HG02798 (cell line): ENCODE data around the gene TAF3.
"Not testable (repeated sequence)": the region's sequence is repeated elsewhere in the genome, so short reads cannot be mapped to it uniquely, and the experiment has no call there.

Experiments used
- ATAC-seq: cut with Tn5 transposase; IDR thresholded peaks from one replicate; pipeline ENCODE4 v1.9.1; 2021; ENCODE audit warnings: mild to moderate bottlenecking; ENCODE audit not compliant: unreplicated experiment, poor library complexity

TAF3 gene

DNA sequence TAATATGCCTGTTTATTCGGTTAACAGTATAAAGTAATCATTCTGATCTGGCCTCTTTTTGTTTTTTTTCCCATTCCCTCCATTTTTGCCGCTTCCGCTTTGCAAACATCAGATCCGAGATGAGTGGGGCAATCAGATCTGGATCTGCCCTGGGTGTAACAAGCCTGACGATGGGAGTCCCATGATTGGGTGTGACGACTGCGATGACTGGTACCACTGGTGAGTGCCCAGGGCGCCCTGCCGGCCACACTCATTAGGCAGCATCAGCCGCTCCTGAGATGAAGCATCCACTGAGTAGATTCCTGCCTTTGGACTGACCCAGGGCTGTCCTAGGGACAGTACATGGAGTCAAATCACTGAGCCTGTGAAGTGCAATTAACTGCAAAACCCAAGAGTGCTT lies 195.3 kb downstream of the TAF3 start:
- ATAC-seq, result no peak

- ATAC-seq, result no peak
Observed at GRCh38 chr10:8014649-8015048, 196.3 kb downstream of the TAF3 start.

DNA sequence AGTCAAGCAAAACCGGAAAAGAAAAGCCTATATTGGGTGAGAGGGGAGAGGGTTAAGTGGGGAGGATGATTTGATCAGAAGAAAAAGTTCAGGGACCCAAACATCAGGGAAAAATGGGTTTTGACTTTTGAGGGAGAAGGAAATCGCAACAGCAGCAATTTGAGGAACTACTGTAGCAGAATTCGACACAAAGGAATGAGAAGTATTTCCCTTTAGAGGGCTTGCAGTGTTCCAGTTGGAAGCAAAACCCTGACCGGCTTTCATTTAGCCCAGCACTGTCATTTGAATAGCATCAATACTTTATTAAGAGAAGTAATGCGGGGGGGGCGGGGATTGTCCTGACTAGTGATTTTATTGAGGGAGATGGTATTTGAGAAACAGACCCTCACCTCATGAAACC lies 199.0 kb downstream of the TAF3 start:
- ATAC-seq, result no peak

DNA sequence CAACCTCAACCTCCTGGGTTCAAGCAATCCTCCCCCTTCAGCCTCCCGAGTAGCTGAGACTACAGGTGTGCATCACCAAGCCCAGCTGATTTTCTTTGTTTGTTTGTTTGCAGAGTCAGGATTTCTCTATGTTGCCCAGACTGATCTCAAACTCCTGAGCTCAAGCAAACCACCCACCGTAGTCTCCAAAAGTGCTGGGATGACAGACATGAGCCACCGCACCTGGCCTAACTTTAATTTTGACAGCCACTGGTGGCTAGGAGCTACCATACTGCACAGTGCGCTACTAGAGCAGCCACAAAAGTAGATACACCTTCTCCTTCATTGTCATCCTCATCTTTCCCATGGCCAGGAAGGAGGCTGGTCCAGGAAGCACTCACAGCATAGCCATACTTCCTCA lies 205.0 kb downstream of the TAF3 start:
- no peak for ATAC-seq

- no peak for ATAC-seq
Observed at GRCh38 chr10:8023851-8024250, 205.5 kb downstream of the TAF3 start.

GRCh38 chr10:8026349-8027259 lies 208.3 kb downstream of the TAF3 start:
- ATAC-seq, result no peak

DNA sequence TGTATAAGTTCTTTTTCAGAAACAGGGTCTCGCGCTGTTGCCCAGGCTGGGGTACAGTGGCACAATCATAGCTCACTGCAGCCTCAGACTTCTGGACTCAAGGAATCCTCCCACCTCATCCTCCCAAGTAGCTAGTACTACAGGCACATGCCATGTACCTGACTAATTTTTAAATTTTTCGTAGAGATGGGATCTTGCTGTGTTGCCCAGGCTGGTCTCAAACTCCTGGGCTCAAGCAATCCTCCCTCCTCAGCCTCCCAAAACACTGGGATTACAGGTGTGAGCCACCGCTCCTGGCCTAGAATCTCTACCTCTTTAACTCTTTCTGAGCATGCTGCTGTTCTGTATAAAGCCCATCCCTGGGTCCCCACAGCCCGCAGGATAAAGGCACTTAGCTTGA lies 212.9 kb downstream of the TAF3 start:
- ATAC-seq, result not testable (repeated sequence)

DNA sequence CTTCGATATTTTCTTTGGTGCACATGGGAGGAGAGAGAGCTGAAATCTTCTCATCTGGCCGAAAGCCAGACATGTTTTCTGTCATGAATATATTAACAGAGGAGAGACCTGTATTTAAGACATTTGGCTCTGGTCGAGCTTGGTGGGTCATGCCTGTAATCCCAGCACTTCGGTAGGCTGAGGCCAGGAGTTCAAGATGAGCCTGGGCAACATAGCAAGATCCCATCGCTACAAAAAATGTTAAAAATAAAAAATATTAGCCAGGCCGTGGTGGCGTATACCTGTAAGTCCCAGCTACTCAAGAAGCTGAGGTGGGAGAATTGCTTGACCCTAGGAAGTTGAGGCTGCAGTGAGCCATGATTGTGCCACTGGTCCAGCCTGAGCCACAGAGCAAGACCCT lies 214.3 kb downstream of the TAF3 start:
- ATAC-seq, result no peak

DNA sequence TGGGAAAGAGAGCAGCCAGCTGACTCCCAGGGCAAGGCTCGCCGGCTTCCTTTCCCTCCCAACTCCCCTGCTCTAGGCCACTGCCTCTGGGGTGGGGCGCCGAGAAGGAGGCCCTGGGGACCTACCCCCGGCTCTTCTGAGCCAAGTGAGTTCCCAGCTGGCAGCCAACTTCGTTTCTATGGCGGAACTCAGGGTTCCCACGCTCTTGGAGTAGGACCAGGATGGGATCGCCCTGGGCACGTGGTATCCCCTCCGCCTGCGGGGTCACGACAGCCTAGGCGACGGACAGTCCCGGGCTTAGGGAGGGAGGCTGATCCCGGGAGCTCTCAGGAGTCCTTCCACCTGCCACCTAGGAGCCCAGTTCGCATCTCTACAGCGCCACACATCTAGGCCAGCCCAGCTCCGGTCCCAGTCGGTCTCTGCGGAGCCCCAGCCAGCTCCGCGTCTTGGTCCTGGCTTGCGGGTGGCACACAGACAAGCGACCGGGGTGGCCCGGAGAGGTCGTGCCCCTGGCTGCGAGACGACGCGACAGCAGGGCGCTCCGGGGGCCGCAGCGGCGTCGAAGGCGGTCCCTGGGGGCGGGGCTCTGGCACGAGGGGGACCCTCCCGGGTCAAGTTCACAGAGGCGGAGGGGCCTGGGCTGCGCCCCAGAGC lies 215.6 kb downstream of the TAF3 start:
- no peak for ATAC-seq

DNA sequence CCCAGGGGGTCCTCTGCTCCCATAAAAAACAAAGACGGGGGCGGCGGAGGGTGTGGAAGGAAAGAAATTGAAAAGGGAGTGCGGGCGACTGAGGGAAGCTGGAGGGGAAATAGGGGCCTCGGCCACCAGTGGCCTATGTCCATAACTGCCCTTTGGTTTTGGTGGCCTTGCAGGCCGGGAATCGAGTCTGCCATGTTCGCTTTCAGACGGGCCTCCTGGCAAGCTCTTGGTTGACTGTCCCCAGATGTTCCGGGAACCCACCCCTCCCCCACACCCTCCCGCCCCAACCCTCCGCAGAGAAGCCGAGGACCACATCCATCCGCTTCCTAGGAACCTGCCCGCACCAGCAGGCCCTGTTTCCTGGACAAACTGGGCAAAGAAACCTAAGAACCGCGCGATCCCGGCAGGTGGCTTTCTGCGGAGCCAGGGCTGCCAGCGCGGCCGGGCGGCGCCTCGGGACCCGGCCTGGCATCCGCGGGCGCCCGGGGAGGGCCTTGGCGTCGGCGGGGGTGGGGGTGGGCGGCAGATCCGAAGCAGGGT lies 216.2 kb downstream of the TAF3 start:
- no peak for ATAC-seq

DNA sequence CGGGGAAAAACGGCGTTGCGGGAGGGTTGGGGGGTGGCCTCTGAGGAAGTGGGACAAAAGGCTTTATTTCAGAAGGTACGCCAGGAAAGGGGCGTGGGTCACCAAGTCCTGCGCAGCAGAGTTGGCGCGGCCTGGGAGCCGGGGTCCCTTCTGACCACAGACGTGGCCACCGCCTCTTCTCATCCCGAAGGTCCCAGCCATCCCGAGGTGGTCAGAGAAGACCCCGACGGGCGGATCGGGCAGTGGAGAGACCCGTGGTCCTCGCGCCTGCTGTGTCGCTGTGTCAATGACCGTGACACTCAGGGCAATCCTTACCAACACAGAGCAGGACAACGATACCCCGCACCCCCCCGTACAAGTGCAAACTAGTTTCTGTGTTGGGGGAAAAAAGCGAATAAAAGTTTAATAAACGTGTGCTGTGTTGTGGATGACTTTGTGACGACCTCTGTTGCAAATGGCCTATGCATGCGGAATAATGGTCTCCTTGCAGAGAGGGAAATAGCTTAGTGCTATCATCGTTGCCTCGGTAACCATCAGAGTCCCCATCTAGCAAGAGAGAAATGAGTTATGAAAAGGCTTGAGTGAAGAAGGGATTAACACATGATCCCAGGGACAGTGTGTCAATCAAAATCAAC lies 216.8 kb downstream of the TAF3 start:
- no peak for ATAC-seq

DNA sequence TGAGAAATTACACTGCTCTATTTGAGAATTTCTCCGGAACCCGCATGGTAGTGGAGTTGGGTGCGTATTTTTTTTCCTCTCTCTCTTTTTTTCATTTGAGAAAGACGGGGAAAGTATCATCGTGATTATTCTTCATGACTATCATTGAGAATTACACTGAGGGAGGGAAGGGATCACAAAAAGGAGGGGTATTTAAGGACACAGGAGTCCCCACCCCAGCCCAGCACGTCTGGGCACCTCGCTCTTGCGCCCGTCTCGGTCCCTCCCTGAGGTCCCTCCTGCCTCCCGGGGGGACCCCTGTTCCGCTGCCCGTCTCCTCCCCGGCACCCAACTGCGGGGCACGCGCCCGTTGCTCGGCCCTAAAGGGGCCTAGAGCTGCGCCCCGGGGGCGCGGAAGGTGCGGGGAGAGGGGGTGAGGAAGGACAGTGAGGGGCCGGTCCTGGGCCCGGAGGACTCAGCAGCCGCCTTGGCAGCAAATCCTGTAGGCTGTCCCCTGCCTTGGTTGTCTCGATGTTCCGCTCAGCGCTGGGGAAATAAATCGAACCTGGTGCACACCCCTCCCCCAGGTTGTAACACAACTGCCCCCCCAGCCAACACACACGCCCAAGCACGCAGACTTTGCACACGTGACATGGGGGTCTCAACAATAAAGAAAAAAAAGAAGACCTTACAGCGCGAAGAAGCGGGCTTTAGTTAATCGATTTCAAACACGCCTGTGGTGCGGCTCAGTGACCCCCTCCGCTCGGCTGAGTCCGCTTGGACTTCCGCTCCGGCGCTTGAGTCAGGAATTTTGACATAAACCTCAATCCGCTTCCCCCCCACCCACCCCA lies 217.6 kb downstream of the TAF3 start:
- no peak for ATAC-seq

GRCh38 chr10:8036506-8037198 lies 218.3 kb downstream of the TAF3 start:
- no peak for ATAC-seq

GRCh38 chr10:8037199-8037801 lies 219.0 kb downstream of the TAF3 start:
- ATAC-seq, result no peak

DNA sequence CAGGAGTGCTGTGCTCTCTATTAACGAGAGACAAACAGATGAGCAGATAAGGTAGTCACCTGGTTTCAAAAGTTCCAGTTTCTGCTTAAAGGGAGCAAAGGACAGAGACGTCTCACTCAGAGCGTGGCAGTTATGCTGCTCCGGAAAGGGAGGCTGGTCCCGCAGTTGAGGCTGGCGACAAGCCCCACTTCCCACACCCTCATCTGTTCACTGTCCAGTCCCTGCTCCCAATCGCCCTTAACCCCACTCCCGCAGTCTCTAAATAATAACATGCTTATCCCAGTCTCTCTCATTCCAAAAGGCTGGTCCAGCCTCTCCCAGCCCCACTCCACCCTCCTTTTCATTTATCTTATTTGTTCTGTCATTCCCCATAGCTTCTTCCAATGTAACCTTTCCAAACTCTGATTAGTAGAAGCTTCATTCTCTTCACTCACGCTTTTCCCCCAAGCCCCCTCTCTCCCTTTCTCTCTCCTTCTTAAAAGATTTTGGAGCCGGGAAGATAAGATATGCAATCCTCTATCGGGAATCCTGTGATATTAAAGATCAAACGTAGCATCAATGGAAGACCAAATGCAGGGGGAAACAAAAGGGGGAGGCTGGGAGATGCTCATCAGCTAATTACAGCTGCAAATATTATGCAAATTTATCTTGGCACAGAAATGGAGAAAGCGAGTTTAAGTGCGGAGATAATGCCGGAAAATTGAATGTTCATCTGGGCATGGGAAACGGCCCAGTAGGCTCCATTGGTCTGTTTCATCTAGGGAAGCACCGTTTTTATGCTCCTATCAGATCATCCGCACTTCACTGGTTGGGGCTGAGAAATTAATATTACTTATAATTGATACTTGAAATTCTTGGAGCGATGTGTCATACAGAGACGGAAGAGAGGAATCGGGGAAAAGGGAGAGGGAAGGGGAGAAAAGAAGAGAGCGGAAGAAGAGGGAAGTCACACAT lies 219.9 kb downstream of the TAF3 start:
- ATAC-seq, result no peak

DNA sequence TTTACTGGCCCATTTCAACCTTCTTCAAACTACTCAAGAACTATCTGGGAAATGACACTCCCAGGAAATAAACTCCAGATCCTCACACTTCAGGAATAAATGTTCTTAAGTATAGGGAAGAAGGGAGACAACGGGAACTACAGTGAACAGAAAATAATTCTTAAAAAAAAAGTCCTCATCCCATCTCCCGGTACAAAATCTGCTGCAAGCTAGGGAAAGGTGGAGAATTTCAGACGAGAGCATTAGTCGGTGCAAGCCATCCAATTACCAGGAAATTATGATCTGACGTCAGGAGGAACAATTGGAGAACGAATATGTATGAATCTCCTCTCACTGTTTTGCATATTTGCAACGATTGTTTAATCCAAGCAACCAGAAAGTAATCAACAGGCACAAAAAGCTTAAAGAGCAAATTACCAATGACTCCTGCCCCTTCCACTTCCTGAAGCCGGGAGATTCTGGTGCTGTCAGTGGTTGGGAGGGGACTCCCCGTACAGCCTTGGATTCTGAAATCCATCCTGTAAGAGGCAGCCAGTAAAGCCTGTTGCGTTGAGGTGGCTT lies 221.1 kb downstream of the TAF3 start:
- ATAC-seq, result no peak

DNA sequence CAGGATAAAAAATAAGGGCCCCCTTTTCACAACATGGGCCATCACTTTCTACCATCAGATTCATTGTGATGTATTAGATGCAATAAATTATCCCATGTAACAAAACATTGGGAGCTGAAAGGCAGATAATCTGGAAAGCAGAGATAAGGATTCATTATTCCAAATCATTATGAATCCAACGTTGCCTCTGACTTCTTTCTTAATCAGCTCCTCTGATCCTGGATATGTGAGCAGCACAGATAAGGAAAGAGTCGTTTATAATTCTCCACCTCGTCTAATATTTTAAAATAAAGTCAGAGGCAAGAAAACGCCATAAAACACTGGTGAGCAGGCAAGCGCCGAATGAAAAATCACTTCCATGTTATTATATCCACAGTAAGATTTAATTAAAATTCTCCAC lies 222.3 kb downstream of the TAF3 start:
- no peak for ATAC-seq
